Osteocyte (in vitro differentiated cells): ENCODE data around the gene RUVBL1. TPM values are rescaled to one million over a fixed set of nuclear protein-coding genes. Genes with fewer than 3 reads are reported as not detected.

Experiments used
- DNase-seq: peaks from one replicate; pipeline ENCODE4 v3.0.0; 2021; ENCODE audit warnings: mixed read lengths; ENCODE audit not compliant: unreplicated experiment; ENCODE audit errors: extremely low spot score
- H3K27ac Mint-ChIP-seq: one replicate; pipeline ENCODE4 v1.8.0; 2021; ENCODE audit warnings: mild to moderate bottlenecking, mixed read lengths; ENCODE audit not compliant: unreplicated experiment
- H3K27me3 Mint-ChIP-seq: one replicate; pipeline ENCODE4 v1.8.0; 2021; ENCODE audit warnings: mixed read lengths; ENCODE audit not compliant: unreplicated experiment
- H3K36me3 Mint-ChIP-seq: one replicate; pipeline ENCODE4 v1.8.0; 2021; ENCODE audit warnings: mixed read lengths; ENCODE audit not compliant: unreplicated experiment
- H3K4me1 Mint-ChIP-seq: one replicate; pipeline ENCODE4 v1.8.0; 2021; ENCODE audit warnings: mixed read lengths; ENCODE audit not compliant: unreplicated experiment
- H3K4me3 Mint-ChIP-seq: one replicate; pipeline ENCODE4 v1.8.0; 2021; ENCODE audit warnings: mild to moderate bottlenecking, moderate library complexity, mixed read lengths; ENCODE audit not compliant: unreplicated experiment
- H3K9me3 Mint-ChIP-seq: one replicate; pipeline ENCODE4 v1.8.0; 2021; ENCODE audit warnings: mixed read lengths; ENCODE audit not compliant: unreplicated experiment
- CTCF ChIP-seq: fragments of 200-600 bp; sonication (generic); IDR thresholded peaks from 2 replicates; pipeline ENCODE4 v1.5.0; 2021; ENCODE audit warnings: antibody characterized with exemption, mild to moderate bottlenecking, moderate library complexity
- total RNA-seq: library from RNA; stranded (reverse); gene quantifications from 2 replicates; pipeline ENCODE4 v1.2.1, GENCODE V29; 2021

RUVBL1 gene
- total RNA-seq, 1 donor from 2014 or later, result 34.3 TPM

DNA sequence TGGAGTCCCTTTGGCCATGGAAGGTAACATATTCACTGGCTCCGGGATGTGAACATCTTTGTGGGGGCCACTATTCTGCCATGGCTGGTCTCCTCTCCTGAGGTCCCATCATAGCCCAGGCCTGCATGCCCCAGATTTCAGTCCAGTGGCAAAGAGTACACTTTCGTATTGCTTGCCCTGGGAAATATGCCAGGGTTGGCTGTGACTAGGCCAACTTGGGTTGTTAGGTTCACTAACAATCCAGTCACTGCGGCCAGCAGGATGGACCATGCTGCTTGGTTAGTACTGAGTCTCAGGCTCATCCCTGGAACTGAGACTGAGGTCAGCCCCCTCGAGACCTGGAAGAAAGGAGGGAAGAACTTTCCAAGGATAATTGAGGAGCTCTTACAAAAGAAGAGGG, 19.9 kb upstream of the RUVBL1 start:
- TF ChIP-seq CTCF, result no peak
- no peak for DNase-seq
- Mint-ChIP-seq H3K4me1 (peaks cover 7% of the 10 kb centered on the region), H3K4me3 (no peak overlapping the region), H3K27me3 (peaks cover 17% of the 10 kb centered on the region), H3K9me3 (peaks cover 7% of the 10 kb centered on the region), H3K36me3 (no peaks in the 10 kb centered on the region), H3K27ac (peak overlapping the region; percentile 43)

GRCh38 chr3:128133273-128133883, 9.8 kb upstream of the RUVBL1 start:
- Mint-ChIP-seq H3K4me3 (no peak overlapping the region), H3K27me3 (peaks cover 46% of the 10 kb centered on the region), H3K27ac (no peak overlapping the region), H3K9me3 (peaks cover 7% of the 10 kb centered on the region), H3K36me3 (no peaks in the 10 kb centered on the region), H3K4me1 (no peaks in the 10 kb centered on the region)
- TF ChIP-seq CTCF, result peak; percentile 64
- no peak for DNase-seq

DNA sequence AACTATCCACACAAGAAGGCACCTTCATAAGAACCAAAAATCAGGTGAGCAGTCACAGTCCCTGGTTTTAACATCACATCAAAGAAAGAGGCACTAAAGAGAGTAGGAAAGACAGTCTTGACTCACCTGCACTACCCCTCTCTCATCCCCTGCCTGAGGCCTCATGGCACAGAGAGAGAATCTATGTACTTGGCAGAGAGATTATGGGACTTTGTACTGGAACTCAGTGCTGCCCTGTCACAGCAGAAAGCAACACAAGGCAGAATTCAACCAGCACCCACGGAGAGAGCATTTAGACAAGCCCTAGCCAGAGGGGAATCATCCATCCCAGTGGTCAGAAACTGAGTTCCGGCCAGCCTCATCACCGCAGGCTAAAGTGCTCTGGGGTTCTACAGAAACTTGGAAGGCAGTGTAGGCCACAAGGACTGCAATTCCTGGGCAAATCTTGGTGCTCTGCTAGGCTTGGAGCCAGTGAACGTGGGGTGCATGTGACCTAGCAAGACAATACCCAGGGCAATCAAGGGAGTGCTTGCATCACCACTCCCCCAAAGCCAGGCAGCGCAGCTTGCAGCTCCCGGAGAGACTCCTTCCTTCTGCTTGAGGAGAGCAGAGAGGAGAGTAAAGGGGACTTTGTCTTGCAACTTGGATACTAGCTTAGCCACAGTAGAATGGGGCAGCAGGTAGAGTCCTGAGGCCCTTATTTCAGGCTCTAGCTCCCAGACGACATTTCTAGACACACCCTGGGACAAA, 8.5 kb upstream of the RUVBL1 start:
- no peak for TF ChIP-seq CTCF
- Mint-ChIP-seq H3K4me1 (no peaks in the 10 kb centered on the region), H3K36me3 (no peaks in the 10 kb centered on the region), H3K27ac (no peak overlapping the region), H3K9me3 (peaks cover 3% of the 10 kb centered on the region), H3K4me3 (no peak overlapping the region), H3K27me3 (peaks cover 33% of the 10 kb centered on the region)
- no peak for DNase-seq

- H3K9me3 Mint-ChIP-seq, result peaks cover 6% of the 10 kb centered on the region
- no peak for TF ChIP-seq CTCF
- DNase-seq, result no peak
- peaks cover 9% of the 10 kb centered on the region for H3K4me1 Mint-ChIP-seq
- no peak overlapping the region for H3K27ac Mint-ChIP-seq
- no peak overlapping the region for H3K4me3 Mint-ChIP-seq
- peaks cover 14% of the 10 kb centered on the region for H3K27me3 Mint-ChIP-seq
- H3K36me3 Mint-ChIP-seq, result no peaks in the 10 kb centered on the region
Observed at GRCh38 chr3:128128251-128128650, 4.6 kb upstream of the RUVBL1 start.

- no peak for DNase-seq
- peaks cover 6% of the 10 kb centered on the region for H3K9me3 Mint-ChIP-seq
- no peaks in the 10 kb centered on the region for H3K36me3 Mint-ChIP-seq
- no peak for TF ChIP-seq CTCF
- H3K4me3 Mint-ChIP-seq, result no peak overlapping the region
- H3K27me3 Mint-ChIP-seq, result peaks cover 14% of the 10 kb centered on the region
- H3K4me1 Mint-ChIP-seq, result peaks cover 17% of the 10 kb centered on the region
- H3K27ac Mint-ChIP-seq, result no peak overlapping the region
Observed at GRCh38 chr3:128127236-128127635, 3.6 kb upstream of the RUVBL1 start.
